GM19438 (cell line): ENCODE results near the gene LRRC41.
"Not testable (repeated sequence)": the region's sequence is repeated elsewhere in the genome, so short reads cannot be mapped to it uniquely, and the experiment has no call there.

ENCODE experiments used
- ATAC-seq: cut with Tn5 transposase; IDR thresholded peaks from one replicate; pipeline ENCODE4 v1.9.1; 2021; ENCODE audit warnings: low read depth; ENCODE audit not compliant: unreplicated experiment

LRRC41 gene

GRCh38 chr1:46328182-46328581, 24.8 kb upstream of the LRRC41 start:
- ATAC-seq: not testable (repeated sequence)

- ATAC-seq: not testable (repeated sequence)
Measured at GRCh38 chr1:46325285-46326076, 22.1 kb upstream of the LRRC41 start.

DNA sequence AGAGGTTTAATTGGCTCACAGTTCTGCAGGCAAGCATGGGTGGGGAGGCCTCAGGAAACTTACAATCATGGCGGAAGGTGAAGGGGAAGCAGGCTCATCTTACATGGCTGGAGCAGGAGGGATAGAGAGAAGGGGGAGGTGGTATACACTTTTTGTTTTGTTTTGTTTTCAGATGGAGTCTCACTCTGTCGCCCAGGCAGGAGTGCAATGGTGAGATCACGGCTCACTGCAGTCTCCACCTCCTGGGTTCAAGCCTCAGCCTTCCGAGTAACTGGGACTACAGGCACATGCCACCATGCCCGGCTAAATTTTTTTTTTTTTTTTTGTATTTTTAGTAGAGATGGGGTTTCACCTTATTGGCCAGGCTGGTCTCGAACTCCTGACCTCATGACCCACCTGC, 18.8 kb upstream of the LRRC41 start:
- ATAC-seq: not testable (repeated sequence)

DNA sequence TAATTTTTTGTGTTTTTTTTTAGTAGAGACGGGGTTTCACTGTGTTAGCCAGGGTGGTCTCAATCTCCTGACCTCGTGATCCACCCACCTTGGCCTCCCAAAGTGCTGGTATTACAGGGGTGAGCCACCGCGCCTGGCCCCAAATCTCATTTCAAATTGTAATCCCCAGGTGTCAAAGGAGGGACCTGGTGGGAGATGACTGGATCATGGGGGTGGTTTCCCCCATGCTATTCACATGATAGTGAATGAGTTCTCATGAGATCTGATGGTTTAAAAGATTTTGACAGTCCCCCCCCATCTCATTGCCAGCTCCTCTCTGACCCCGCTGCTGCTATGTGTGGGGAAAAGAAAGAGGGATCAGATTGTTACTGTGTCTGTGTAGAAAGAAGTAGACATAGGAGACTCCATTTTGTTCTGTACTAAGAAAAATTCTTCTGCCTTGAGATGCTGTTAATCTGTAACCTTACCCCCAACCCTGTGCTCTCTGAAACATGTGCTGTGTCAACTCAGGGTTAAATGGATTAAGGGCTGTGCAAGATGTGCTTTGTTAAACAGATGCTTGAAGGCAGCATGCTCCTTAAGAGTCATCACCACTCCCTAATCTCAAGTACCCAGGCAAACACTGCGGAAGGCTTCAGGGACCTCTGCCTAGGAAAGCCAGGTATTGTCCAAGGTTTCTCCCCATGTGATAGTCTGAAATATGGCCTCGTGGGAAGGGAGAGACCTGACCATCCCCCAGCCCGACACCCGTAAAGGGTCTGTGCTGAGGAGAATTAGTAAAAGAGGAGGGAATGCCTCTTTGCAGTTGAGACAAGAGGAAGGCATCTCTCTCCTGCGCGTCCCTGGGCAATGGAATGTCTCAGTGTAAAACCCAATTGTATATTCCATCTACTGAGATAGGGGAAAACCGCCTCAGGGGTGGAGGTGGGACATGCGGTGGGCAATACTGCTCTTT, 16.8 kb upstream of the LRRC41 start:
- not testable (repeated sequence) for ATAC-seq

GRCh38 chr1:46319301-46319700, 15.9 kb upstream of the LRRC41 start:
- not testable (repeated sequence) for ATAC-seq

DNA sequence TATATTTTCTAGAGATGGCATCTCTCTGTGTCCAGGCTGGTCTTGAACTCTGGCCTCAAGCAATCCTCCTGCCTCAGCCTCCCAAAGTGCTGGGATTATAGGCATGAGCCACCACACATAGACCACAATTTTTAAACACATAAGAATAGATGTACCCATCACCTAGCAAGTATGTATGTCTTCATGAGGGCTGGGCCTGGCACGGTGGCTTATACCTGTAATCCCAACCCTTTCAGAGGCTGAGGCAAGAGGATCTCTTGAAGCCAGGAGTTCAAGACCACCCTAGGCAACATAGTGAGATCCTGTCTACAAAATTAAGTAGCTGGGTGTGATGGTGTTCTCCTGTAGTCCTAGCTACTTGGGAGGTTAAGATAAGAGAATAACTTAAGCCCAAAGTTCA, 13.9 kb upstream of the LRRC41 start:
- no peak for ATAC-seq

GRCh38 chr1:46315669-46316403, 12.4 kb upstream of the LRRC41 start:
- no peak for ATAC-seq

- ATAC-seq: no peak
Measured at GRCh38 chr1:46310321-46310720, 6.9 kb upstream of the LRRC41 start.

GRCh38 chr1:46309401-46310159, 6.2 kb upstream of the LRRC41 start:
- no peak for ATAC-seq

- no peak for ATAC-seq
Measured at GRCh38 chr1:46306159-46306530, 2.7 kb upstream of the LRRC41 start.

GRCh38 chr1:46303872-46304326, 483 bp upstream of the LRRC41 start:
- ATAC-seq: no peak

DNA sequence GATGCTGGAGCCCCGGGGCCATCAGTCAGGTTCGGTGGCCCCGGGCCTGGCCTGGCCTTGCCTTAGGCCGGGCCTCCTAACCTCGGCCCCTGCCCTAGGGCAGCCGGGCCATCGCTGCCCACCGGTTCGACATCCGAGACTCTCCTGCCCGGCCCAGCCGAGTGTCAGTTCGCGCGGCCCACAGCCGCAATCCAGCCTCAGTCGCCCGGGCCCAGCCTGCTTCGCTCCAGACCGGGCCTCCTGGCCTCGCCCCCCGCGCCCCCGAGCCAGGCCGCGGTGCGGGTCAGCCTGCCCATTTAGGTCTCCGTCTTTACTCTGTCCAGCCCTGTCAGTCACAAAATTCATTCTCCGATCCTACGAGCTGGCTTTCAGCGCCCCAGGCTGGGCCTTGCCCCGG, 777 bp downstream of the LRRC41 start:
- ATAC-seq: no peak

DNA sequence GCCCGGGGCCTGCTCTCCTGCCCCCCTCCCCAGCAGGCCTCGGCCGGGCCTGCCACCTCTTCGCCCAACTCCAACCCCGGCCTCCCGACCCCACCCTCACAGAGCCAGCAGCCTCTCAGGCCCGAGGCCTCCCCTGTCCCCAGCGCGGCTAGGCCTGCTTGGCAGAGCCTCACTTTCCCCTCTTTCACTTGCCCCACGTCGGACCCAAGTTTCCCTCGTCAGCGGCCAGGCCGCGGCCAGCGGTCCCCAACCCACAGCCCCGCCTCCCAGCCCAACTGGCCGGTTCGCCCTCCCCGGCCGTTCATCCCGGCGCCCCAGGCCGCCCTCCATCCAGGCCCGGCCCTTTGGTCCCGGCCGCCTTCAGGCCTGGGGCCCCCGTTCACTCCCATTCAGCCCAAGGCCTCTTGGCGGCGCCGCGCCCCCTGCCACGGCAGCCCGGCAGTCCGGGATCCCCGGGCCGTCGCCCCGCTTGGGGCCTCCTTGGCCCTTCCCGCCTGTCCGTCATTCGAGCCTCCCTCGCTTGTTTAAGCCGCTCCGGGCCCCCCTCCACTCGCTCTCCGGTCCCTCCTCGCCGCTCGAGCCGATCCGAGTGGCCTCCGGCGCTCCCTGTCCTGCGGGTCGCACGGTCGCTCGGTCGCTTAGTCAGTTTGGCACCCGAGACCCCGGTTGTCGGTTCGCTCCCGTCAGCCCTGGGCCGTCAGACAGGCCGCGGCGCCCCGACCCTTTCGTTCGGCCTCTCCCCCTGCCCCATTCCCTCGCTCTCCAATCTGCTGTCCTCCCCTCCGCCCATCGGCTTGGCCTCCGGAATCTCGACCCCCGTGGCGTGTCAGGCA, 1.4 kb downstream of the LRRC41 start:
- no peak for ATAC-seq

GRCh38 chr1:46301406-46301807, 2.0 kb downstream of the LRRC41 start:
- ATAC-seq: no peak

GRCh38 chr1:46300673-46301405, 2.6 kb downstream of the LRRC41 start:
- ATAC-seq: no peak

- no peak for ATAC-seq
Measured at GRCh38 chr1:46298387-46298786, 5.0 kb downstream of the LRRC41 start.

GRCh38 chr1:46295306-46295705, 8.1 kb downstream of the LRRC41 start:
- no peak for ATAC-seq

- no peak for ATAC-seq
Measured at GRCh38 chr1:46289976-46290375, 13.4 kb downstream of the LRRC41 start.

DNA sequence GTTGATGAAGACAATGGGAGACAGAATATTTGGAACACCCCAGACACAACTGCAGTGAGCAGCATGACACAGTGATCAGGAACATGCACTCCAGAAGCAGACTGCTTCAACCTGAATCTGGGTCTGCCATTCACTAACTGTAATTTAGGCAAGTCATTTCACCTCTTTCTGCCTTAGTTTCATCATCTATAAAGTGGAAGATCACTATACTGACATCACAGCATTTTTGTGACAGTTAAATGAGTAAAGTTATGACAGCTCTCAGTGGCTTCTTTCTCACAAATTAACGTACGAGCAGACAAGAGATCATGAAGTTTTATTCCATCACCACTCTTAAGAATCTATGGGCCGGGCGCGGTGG, 14.3 kb downstream of the LRRC41 start:
- ATAC-seq: no peak
